HepG2 (cell line): ENCODE measurements around the gene CCDC87. TPM values are rescaled to one million over a fixed set of nuclear protein-coding genes. Genes with fewer than 3 reads are reported as not detected.

ENCODE experiments used
- AHR ChIP-seq: IDR thresholded peaks from 2 replicates; pipeline ENCODE4 v1.6.1; 2018; ENCODE audit warnings: missing genetic modification reagents, missing compliant biosample characterization
- DMAP1 ChIP-seq: IDR thresholded peaks from 2 replicates; pipeline ENCODE4 v1.6.1; 2016
- DNMT1 ChIP-seq: sonication (generic); formaldehyde crosslinking; IDR thresholded peaks from 2 replicates; pipeline ENCODE4 v1.5.1; 2020; ENCODE audit warnings: mild to moderate bottlenecking, missing genetic modification reagents
- POGZ ChIP-seq: sonication (generic); formaldehyde crosslinking; IDR thresholded peaks from 2 replicates; pipeline ENCODE4 v1.4.0; 2020; ENCODE audit warnings: mild to moderate bottlenecking, missing genetic modification reagents
- POLR2G ChIP-seq: fragments of 200-400 bp; formaldehyde crosslinking; IDR thresholded peaks from 2 replicates; pipeline ENCODE4 v1.6.1; 2018; ENCODE audit warnings: mild to moderate bottlenecking, low read depth, low read length, moderate library complexity
- SMYD3 ChIP-seq: sonication (generic); formaldehyde crosslinking; IDR thresholded peaks from 2 replicates; pipeline ENCODE4 v1.8.1; 2023; ENCODE audit warnings: mild to moderate bottlenecking, missing genetic modification reagents
- TAF15 ChIP-seq: fragments of 200-400 bp; formaldehyde crosslinking; IDR thresholded peaks from one replicate; pipeline ENCODE4 v1.6.1; 2018; ENCODE audit warnings: mild to moderate bottlenecking, low read depth, low read length; ENCODE audit not compliant: poor library complexity, severe bottlenecking
- TBL1XR1 ChIP-seq: fragments of 150-350 bp; IDR thresholded peaks from 2 replicates; pipeline ENCODE4 v1.6.1; 2014; ENCODE audit warnings: borderline replicate concordance, low read length; ENCODE audit not compliant: partially characterized antibody
- ZBTB1 ChIP-seq: sonication (generic); formaldehyde crosslinking; IDR thresholded peaks from 2 replicates; pipeline ENCODE4 v1.4.0; 2020; ENCODE audit warnings: missing genetic modification reagents, borderline replicate concordance
- ZNF143 ChIP-seq: sonication (generic); formaldehyde crosslinking; IDR thresholded peaks from 2 replicates; pipeline ENCODE4 v1.4.0; 2020; ENCODE audit warnings: missing genetic modification reagents
- ZNF205 ChIP-seq: IDR thresholded peaks from 2 replicates; pipeline ENCODE4 v1.6.1; 2018; ENCODE audit warnings: missing biosample characterization, missing genetic modification reagents
- ZNF44 ChIP-seq: sonication (generic); formaldehyde crosslinking; IDR thresholded peaks from 2 replicates; pipeline ENCODE4 v1.5.1; 2020; ENCODE audit warnings: mild to moderate bottlenecking, missing genetic modification reagents
- ZSCAN25 ChIP-seq: sonication (generic); formaldehyde crosslinking; IDR thresholded peaks from 2 replicates; pipeline ENCODE4 v1.8.0; 2022; ENCODE audit warnings: mild to moderate bottlenecking, missing genetic modification reagents
- polyA plus RNA-seq, 8 experiments: library from polyadenylated mRNA; depleted of rRNA in 3 of 8; stranded (reverse) in 7 of 8; unstranded in 1 of 8; fragments of >200 nt; fragmentation: Illumina TruSeq in 4 of 8; extraction: Trizol in 4 of 8; gene quantifications; 2 replicates each; pipeline versions ENCODE4 v1.2.1 to v1.2.3, GENCODE V29; 2011 to 2016; ENCODE audit warnings: low read depth in 4 of 8, missing spikeins in 1 of 8, mixed read lengths in 1 of 8; ENCODE audit not compliant: insufficient read depth in 1 of 8
- total RNA-seq, 5 experiments: library from RNA; depleted of rRNA; stranded (reverse); fragments of >200 nt; fragmentation: Illumina TruSeq; extraction: Trizol; gene quantifications; 2 replicates each; pipeline ENCODE4 v1.2.3, GENCODE V29; 2016; ENCODE audit warnings: low read depth in 1 of 5
- TF ChIP-seq, protein P1 (sequence below): sonication (generic); formaldehyde crosslinking; IDR thresholded peaks from 2 replicates; pipeline ENCODE4 v1.8.1; 2023; ENCODE audit warnings: mild to moderate bottlenecking, missing genetic modification reagents
- TF ChIP-seq, protein P2 (sequence below): IDR thresholded peaks from 2 replicates; pipeline ENCODE4 v1.6.1; 2016; ENCODE audit warnings: missing compliant biosample characterization, missing genetic modification reagents, borderline replicate concordance
- TF ChIP-seq, protein P3 (sequence below): sonication (generic); formaldehyde crosslinking; IDR thresholded peaks from 2 replicates; pipeline ENCODE4 v1.9.0; 2022; ENCODE audit warnings: low read depth, missing genetic modification reagents
- TF ChIP-seq, protein P4 (sequence below): conservative IDR thresholded peaks from 2 replicates; pipeline ENCODE4 v1.6.1; 2018; ENCODE audit warnings: missing genetic modification reagents
- TF ChIP-seq, protein P5 (sequence below): sonication (generic); formaldehyde crosslinking; IDR thresholded peaks from 2 replicates; pipeline ENCODE4 v1.4.0; 2020; ENCODE audit warnings: missing genetic modification reagents
- TF ChIP-seq, protein P6 (sequence below): sonication (generic); formaldehyde crosslinking; IDR thresholded peaks from 2 replicates; pipeline ENCODE4 v1.4.0; 2020; ENCODE audit warnings: missing genetic modification reagents

The CCDC87 gene
- total and polyA plus RNA-seq, 2 of the 13 experiments (the other 11 are each of a cell fraction or from before 2014, with no cell fraction given) = 0.05 to 0.42 TPM

DNA sequence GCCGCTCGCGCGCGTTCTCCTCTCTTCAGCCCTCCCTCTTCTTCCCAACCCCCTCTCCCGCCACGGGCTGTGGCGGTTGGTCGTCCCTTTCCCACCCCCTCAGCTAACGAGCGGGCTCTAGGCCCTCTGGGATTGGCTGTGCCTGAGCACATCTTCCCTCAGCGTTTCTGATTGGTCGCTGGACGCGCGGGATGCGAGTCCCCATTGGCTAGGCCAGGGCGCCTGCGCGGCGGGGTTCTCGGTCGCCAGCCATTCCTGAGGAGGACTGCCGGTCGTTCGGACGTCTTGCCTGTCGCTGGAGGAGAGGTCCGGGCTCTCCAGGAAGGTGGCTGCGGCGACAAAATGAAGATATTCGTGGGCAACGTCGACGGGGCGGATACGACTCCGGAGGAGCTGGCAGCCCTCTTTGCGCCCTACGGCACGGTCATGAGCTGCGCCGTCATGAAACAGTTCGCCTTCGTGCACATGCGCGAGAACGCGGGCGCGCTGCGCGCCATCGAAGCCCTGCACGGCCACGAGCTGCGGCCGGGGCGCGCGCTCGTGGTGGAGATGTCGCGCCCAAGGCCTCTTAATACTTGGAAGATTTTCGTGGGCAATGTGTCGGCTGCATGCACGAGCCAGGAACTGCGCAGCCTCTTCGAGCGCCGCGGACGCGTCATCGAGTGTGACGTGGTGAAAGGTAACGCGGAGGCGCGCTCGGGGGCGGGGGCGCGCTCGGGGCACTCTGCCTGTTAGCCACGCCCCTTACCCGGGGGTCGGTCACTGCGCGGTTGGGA lies 23.7 kb upstream of the CCDC87 start, which contains the start of gene RBM14 (continued):
- TF ChIP-seq, protein P1, sequence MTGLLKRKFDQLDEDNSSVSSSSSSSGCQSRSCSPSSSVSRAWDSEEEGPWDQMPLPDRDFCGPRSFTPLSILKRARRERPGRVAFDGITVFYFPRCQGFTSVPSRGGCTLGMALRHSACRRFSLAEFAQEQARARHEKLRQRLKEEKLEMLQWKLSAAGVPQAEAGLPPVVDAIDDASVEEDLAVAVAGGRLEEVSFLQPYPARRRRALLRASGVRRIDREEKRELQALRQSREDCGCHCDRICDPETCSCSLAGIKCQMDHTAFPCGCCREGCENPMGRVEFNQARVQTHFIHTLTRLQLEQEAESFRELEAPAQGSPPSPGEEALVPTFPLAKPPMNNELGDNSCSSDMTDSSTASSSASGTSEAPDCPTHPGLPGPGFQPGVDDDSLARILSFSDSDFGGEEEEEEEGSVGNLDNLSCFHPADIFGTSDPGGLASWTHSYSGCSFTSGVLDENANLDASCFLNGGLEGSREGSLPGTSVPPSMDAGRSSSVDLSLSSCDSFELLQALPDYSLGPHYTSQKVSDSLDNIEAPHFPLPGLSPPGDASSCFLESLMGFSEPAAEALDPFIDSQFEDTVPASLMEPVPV (CRISPR knock-in tag) = peak; percentile 66; the same call in 1 of the 2 replicates
- TF ChIP-seq, protein P2, sequence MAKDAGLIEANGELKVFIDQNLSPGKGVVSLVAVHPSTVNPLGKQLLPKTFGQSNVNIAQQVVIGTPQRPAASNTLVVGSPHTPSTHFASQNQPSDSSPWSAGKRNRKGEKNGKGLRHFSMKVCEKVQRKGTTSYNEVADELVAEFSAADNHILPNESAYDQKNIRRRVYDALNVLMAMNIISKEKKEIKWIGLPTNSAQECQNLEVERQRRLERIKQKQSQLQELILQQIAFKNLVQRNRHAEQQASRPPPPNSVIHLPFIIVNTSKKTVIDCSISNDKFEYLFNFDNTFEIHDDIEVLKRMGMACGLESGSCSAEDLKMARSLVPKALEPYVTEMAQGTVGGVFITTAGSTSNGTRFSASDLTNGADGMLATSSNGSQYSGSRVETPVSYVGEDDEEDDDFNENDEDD (CRISPR knock-in tag) = peak; percentile 96
- no peak for TF ChIP-seq ZNF205 (CRISPR knock-in tag)
- TF ChIP-seq, protein P3, sequence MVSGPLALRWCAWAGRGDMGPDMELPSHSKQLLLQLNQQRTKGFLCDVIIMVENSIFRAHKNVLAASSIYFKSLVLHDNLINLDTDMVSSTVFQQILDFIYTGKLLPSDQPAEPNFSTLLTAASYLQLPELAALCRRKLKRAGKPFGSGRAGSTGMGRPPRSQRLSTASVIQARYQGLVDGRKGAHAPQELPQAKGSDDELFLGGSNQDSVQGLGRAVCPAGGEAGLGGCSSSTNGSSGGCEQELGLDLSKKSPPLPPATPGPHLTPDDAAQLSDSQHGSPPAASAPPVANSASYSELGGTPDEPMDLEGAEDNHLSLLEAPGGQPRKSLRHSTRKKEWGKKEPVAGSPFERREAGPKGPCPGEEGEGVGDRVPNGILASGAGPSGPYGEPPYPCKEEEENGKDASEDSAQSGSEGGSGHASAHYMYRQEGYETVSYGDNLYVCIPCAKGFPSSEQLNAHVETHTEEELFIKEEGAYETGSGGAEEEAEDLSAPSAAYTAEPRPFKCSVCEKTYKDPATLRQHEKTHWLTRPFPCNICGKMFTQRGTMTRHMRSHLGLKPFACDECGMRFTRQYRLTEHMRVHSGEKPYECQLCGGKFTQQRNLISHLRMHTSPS (CRISPR knock-in tag) = 0 out of 2 replicates have a peak, but pooled peaks have one; percentile 8
- peak; percentile 93 for TF ChIP-seq DMAP1 (CRISPR knock-in tag)
- TF ChIP-seq, protein P4, sequence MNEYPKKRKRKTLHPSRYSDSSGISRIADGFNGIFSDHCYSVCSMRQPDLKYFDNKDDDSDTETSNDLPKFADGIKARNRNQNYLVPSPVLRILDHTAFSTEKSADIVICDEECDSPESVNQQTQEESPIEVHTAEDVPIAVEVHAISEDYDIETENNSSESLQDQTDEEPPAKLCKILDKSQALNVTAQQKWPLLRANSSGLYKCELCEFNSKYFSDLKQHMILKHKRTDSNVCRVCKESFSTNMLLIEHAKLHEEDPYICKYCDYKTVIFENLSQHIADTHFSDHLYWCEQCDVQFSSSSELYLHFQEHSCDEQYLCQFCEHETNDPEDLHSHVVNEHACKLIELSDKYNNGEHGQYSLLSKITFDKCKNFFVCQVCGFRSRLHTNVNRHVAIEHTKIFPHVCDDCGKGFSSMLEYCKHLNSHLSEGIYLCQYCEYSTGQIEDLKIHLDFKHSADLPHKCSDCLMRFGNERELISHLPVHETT (CRISPR knock-in tag) = 0 out of 2 replicates have a peak, but pooled peaks have one; percentile 72
- TF ChIP-seq ZNF143 = peak; percentile 54
- TF ChIP-seq ZBTB1 (CRISPR knock-in tag) = no peak
- peak; percentile 55; the same call in 1 of the 2 replicates for TF ChIP-seq ZSCAN25 (CRISPR knock-in tag)
- 0 out of 2 replicates have a peak, but pooled peaks have one; percentile 22 for TF ChIP-seq ZNF44 (CRISPR knock-in tag)
- TF ChIP-seq AHR (CRISPR knock-in tag) = 0 out of 2 replicates have a peak, but pooled peaks have one; percentile 40
- no peak for TF ChIP-seq TBL1XR1
- TF ChIP-seq DNMT1 (CRISPR knock-in tag) = peak; percentile 98
- TF ChIP-seq TAF15 = no peak
- TF ChIP-seq POLR2G = peak; percentile 99
- TF ChIP-seq SMYD3 (CRISPR knock-in tag) = no peak; the same call in 1 of the 2 replicates
- peak; percentile 41; the same call in 1 of the 2 replicates for TF ChIP-seq POGZ (CRISPR knock-in tag)
- TF ChIP-seq, protein P5, sequence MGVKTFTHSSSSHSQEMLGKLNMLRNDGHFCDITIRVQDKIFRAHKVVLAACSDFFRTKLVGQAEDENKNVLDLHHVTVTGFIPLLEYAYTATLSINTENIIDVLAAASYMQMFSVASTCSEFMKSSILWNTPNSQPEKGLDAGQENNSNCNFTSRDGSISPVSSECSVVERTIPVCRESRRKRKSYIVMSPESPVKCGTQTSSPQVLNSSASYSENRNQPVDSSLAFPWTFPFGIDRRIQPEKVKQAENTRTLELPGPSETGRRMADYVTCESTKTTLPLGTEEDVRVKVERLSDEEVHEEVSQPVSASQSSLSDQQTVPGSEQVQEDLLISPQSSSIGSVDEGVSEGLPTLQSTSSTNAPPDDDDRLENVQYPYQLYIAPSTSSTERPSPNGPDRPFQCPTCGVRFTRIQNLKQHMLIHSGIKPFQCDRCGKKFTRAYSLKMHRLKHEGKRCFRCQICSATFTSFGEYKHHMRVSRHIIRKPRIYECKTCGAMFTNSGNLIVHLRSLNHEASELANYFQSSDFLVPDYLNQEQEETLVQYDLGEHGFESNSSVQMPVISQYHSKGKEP = no peak; the same call in 1 of the 2 replicates
- TF ChIP-seq, protein P6, sequence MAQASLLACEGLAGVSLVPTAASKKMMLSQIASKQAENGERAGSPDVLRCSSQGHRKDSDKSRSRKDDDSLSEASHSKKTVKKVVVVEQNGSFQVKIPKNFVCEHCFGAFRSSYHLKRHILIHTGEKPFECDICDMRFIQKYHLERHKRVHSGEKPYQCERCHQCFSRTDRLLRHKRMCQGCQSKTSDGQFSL (CRISPR knock-in tag) = peak; percentile 73
